Measurements from ENCODE around the gene CXorf58. TPM values are rescaled to one million over a fixed set of nuclear protein-coding genes. Genes with fewer than 3 reads are reported as not detected.
"Not testable (repeated sequence)": the region's sequence is repeated elsewhere in the genome, so short reads cannot be mapped to it uniquely, and the experiment has no call there.

Gene CXorf58
- total RNA-seq, 1 donor from 2014 or later, result not detected

DNA sequence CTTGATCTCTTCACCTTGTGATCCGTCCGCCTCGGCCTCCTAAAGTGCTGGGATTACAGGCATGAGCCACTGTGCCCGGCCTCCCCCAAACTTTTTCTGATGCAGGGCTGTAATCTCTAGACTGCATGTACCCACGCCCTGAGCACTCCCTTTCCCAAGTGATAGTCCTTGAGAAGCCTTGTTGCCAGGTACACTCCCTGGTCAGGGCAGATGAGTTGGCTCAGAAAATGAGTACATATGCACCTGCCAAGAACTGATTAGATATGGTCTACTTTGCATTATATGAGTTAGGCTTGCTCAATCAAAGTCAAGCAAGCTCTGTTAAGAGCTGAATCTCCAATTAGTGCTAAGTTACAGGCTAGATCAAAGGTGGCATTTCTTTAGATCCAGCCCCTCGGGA is 20.4 kb upstream of the CXorf58 start:
- no peak overlapping the region for H3K27ac Mint-ChIP-seq
- no peak for DNase-seq (ENCODE audit: extremely low spot score, unreplicated experiment)
- H3K4me1 Mint-ChIP-seq (ENCODE audit: unreplicated experiment), result peaks cover 35% of the 10 kb centered on the region
- H3K9me3 Mint-ChIP-seq, result peaks cover 10% of the 10 kb centered on the region
- no peak for TF ChIP-seq CTCF (conservative IDR thresholded peaks at IDR 0.05)
- no peak overlapping the region for H3K4me3 Mint-ChIP-seq
- no peaks in the 10 kb centered on the region for H3K27me3 Mint-ChIP-seq
- H3K36me3 Mint-ChIP-seq, result peaks cover 24% of the 10 kb centered on the region

DNA sequence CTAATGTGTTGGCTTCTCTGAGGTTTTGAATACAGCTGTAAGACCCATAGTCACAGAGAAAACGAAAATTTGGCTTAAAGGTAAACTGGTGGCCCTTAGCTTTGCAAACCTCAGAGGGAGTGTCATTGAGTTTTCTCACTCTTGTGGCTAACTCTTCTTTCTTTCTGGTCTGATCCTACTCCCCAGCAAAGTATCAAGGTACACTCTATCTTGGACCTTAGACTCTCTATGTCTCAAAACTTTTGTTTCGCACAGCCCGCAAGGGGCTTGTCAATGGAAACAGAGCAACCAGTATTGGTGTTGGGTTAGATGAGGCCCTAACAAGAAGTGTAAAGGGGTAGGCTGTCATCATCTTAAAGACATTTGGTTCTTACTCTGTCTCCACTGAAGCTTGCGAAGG is 19.9 kb upstream of the CXorf58 start:
- Mint-ChIP-seq H3K36me3 (peaks cover 24% of the 10 kb centered on the region), H3K4me3 (no peak overlapping the region), H3K27me3 (no peaks in the 10 kb centered on the region), H3K27ac (no peak overlapping the region), H3K4me1 (ENCODE audit: unreplicated experiment) (peaks cover 32% of the 10 kb centered on the region), H3K9me3 (peaks cover 10% of the 10 kb centered on the region)
- no peak for TF ChIP-seq CTCF (conservative IDR thresholded peaks at IDR 0.05)
- no peak for DNase-seq (ENCODE audit: extremely low spot score, unreplicated experiment)

GRCh38 chrX:23888887-23889501 is 18.8 kb upstream of the CXorf58 start:
- Mint-ChIP-seq H3K4me3 (no peak overlapping the region), H3K27ac (peak overlapping the region; percentile 35), H3K36me3 (peaks cover 20% of the 10 kb centered on the region), H3K4me1 (ENCODE audit: unreplicated experiment) (peaks cover 28% of the 10 kb centered on the region), H3K9me3 (peaks cover 10% of the 10 kb centered on the region), H3K27me3 (no peaks in the 10 kb centered on the region)
- TF ChIP-seq CTCF (conservative IDR thresholded peaks at IDR 0.05), result no peak
- no peak for DNase-seq (ENCODE audit: extremely low spot score, unreplicated experiment)

- H3K27me3 Mint-ChIP-seq, result no peaks in the 10 kb centered on the region
- peaks cover 20% of the 10 kb centered on the region for H3K36me3 Mint-ChIP-seq
- TF ChIP-seq CTCF (conservative IDR thresholded peaks at IDR 0.05), result no peak
- peaks cover 5% of the 10 kb centered on the region for H3K9me3 Mint-ChIP-seq
- H3K4me1 Mint-ChIP-seq (ENCODE audit: unreplicated experiment), result peaks cover 13% of the 10 kb centered on the region
- DNase-seq (ENCODE audit: extremely low spot score, unreplicated experiment), result no peak
- no peak overlapping the region for H3K4me3 Mint-ChIP-seq
- no peak overlapping the region for H3K27ac Mint-ChIP-seq
These were observed 16.9 kb upstream of the CXorf58 start for GRCh38 chrX:23890933-23891332.

GRCh38 chrX:23894993-23895392 is 12.8 kb upstream of the CXorf58 start:
- DNase-seq (ENCODE audit: extremely low spot score, unreplicated experiment); H3K9me3 Mint-ChIP-seq; H3K4me3 Mint-ChIP-seq; H3K27me3 Mint-ChIP-seq: not testable (repeated sequence)
- Mint-ChIP-seq H3K27ac (peak overlapping the region; percentile 61), H3K36me3 (peaks cover 16% of the 10 kb centered on the region), H3K4me1 (ENCODE audit: unreplicated experiment) (peaks cover 26% of the 10 kb centered on the region)

- H3K9me3 Mint-ChIP-seq; H3K27me3 Mint-ChIP-seq; H3K36me3 Mint-ChIP-seq; DNase-seq (ENCODE audit: extremely low spot score, unreplicated experiment); H3K4me3 Mint-ChIP-seq: not testable (repeated sequence)
- peaks cover 24% of the 10 kb centered on the region for H3K4me1 Mint-ChIP-seq (ENCODE audit: unreplicated experiment)
- peak overlapping the region; percentile 80 for H3K27ac Mint-ChIP-seq
These were observed 11.3 kb upstream of the CXorf58 start for GRCh38 chrX:23896539-23896938.

DNA sequence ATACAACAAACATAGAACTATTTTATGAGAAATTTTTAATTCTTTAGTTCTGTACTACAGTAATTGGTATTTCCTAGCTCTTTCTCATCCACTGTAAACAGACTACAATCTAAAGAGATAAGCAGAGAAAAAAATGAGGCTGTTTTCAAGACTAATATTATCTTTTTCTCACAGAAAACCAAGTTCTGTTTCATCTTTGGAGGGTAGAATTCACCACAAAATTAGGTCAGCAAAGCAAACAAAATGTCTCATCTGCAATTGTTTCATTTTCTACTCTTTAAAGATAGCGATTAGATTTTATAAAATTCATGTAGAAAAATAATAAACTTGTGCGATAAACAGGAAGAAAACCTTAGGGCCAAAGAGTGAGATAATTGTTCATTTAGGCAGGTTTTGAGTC is 10.8 kb upstream of the CXorf58 start:
- no peak for TF ChIP-seq CTCF (conservative IDR thresholded peaks at IDR 0.05)
- no peak overlapping the region for H3K4me3 Mint-ChIP-seq
- H3K36me3 Mint-ChIP-seq, result peaks cover 6% of the 10 kb centered on the region
- no peaks in the 10 kb centered on the region for H3K27me3 Mint-ChIP-seq
- H3K27ac Mint-ChIP-seq, result peak overlapping the region; percentile 80
- H3K9me3 Mint-ChIP-seq, result no peaks in the 10 kb centered on the region
- DNase-seq (ENCODE audit: extremely low spot score, unreplicated experiment), result no peak
- H3K4me1 Mint-ChIP-seq (ENCODE audit: unreplicated experiment), result peaks cover 24% of the 10 kb centered on the region

Measured in type B pancreatic cell (in vitro differentiated cells).